NCI-H2196 (cell line): Measurements from ENCODE around the gene GNPTG.
"Not testable (repeated sequence)": the region's sequence is repeated elsewhere in the genome, so short reads cannot be mapped to it uniquely, and the experiment has no call there.

ENCODE experiments used
- DNase-seq: peaks from one replicate; lab custom pipeline; 2025; ENCODE audit not compliant: unreplicated experiment; lab: John Stamatoyannopoulos, UW

Gene GNPTG

DNA sequence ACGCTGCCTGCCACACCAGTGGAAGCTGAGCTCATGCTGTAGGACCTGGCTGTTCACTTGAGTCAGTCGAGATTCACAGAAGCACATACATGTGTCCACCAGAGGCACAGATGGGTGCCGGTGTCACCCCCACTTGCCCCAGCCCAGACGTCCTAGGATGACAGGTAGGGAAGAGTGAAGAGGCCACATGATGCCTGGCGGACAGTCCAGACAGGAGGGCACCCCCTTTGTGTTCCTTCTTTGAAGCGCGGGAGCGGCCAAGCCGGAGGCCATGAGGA lies 33.5 kb upstream of the GNPTG start:
- DNase-seq, result no peak

DNA sequence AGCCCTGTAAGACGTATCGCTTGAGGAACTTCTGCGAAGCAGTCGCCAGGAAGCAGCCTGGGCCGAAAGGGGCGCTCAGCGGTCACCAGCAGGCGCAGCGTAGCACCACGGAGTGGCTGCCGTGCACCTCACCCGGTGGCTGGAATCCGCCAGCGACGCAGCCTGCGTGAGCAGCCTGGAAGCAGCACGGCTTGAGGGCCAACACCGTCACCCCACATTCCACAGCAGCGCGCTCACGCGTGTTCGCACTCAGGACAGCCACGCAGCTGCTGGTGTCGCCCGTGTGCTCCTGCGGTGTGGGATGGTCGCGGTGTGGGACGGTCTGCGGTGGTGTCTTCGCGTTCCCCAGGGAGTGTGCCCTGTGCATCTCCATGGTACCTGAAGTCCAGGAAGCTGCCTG lies 32.7 kb upstream of the GNPTG start:
- DNase-seq, result no peak

GRCh38 chr16:1320097-1320496 lies 31.6 kb upstream of the GNPTG start:
- DNase-seq, result no peak

- no peak for DNase-seq
These were observed 31.0 kb upstream of the GNPTG start for GRCh38 chr16:1320658-1321240.

GRCh38 chr16:1322407-1322806 lies 29.3 kb upstream of the GNPTG start:
- no peak for DNase-seq

DNA sequence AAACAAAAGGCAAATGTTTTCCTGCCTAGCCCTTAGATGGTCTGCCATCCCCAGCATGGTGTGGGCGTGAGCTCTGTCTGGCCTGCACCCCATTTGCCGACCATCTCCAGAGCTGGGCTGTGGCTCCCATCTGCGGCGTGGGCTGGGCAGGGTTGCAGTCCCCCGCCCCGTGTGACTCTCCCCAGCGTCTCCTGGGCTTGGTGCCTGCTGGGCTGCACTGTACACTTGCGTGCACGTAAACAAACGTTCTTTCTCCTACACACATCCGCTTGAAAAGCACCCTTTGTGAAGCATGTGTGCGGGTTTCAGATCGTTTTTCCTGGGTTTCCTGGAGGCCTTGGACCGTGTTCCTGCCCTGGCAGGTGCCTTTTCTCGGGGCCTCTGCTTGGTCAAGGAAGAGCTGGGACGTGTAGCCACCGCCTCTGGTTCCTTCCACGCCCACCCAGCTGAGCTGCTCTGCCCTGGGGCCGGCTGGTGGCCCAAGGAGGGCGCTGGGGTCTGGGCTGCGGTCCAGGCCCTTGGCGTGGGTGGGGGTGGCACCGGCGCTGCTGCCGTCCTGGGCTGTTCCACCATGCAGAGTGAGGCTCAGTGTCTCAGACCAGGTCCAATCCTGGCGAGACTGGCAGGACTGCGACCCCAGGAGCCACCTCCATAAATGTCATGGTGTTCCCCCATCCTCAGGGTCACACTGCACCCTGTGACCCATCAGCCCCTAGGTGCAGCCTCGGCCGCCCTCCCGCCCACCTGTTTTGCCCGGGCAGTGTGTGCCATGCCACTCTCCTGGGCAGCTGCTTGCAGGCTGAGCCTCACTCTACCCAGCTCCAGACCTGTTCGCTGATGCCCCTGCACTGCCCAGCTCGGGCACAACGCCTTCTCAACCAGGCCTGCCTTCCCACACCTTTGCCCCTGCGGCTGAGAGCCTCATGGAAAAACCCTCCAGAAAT lies 28.2 kb upstream of the GNPTG start:
- DNase-seq, result peak; percentile 83

GRCh38 chr16:1324286-1324826 lies 27.4 kb upstream of the GNPTG start:
- no peak for DNase-seq

GRCh38 chr16:1325261-1325660 lies 26.5 kb upstream of the GNPTG start:
- no peak for DNase-seq

- no peak for DNase-seq
These were observed 25.9 kb upstream of the GNPTG start for GRCh38 chr16:1325673-1326371.

- no peak for DNase-seq
These were observed 25.3 kb upstream of the GNPTG start for GRCh38 chr16:1326391-1326790.

- DNase-seq, result no peak
These were observed 24.6 kb upstream of the GNPTG start for GRCh38 chr16:1326946-1327618.

DNA sequence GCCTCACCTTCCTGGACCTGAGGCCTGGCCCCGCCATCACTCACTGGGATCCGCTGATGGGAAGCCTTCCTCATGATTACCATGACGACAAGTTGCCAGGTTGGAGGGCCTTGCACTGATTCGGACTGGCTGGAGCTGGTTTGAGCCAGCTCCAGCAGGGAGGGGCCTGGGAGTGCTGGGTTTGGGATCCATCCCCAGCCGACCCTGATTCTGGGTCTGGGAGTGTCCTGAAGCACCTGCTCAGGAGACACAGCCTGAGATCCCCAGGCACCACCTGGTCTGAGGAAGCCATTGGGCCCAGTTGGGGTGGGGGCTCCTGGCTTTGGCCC lies 24.1 kb upstream of the GNPTG start:
- peak; percentile 21 for DNase-seq

GRCh38 chr16:1328136-1328535 lies 23.6 kb upstream of the GNPTG start:
- not testable (repeated sequence) for DNase-seq

DNA sequence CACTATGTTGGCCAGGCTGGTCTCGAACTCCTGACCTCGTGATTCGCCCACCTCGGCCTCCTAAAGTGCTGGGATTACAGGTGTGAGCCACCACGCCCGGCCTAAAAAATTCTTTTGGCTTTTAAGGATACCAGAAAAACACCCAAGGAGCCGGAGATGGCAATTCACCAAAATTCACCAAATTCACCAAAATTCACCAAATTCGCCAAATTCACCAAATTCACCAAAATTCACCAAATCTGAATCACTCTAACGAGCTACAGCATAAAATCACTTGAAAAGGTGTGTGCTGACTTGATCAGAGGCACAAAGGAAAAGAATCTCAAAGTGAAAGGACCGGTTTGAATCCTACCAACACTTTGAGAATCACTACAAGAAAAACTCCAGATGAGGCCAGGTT lies 22.8 kb upstream of the GNPTG start:
- DNase-seq, result not testable (repeated sequence)

DNA sequence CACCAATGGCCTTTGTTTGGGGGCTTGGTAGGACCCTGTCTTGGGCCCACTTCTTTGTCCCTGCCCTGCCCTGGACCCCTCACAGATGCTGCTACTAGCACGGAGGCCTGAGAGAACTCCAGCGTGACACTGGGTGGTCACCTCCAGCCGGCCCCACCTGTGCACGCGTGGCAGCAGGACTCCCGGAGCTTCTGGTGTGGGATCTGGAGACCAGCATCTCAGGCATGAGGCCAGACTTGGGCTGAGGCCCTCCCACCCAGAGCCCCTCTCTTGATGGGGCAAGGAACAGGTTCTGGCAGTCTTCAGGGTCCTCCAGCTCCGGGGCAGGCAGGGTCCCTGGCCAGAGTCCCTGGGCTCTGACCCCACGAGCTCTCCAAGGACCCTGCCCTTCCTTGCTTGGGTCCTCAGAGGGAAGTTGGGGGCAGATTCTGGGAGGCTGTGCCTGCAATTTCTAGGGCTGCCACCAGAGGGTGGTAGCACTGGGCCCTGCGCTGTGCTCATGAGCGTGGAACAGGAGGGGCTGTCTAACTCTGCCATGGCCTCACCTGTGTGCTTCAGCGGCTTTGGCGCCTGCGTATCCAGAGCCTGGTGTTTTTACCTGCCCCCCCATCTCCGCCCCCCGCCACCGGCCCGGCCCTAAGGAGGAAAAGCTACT lies 21.3 kb upstream of the GNPTG start:
- DNase-seq, result no peak

DNA sequence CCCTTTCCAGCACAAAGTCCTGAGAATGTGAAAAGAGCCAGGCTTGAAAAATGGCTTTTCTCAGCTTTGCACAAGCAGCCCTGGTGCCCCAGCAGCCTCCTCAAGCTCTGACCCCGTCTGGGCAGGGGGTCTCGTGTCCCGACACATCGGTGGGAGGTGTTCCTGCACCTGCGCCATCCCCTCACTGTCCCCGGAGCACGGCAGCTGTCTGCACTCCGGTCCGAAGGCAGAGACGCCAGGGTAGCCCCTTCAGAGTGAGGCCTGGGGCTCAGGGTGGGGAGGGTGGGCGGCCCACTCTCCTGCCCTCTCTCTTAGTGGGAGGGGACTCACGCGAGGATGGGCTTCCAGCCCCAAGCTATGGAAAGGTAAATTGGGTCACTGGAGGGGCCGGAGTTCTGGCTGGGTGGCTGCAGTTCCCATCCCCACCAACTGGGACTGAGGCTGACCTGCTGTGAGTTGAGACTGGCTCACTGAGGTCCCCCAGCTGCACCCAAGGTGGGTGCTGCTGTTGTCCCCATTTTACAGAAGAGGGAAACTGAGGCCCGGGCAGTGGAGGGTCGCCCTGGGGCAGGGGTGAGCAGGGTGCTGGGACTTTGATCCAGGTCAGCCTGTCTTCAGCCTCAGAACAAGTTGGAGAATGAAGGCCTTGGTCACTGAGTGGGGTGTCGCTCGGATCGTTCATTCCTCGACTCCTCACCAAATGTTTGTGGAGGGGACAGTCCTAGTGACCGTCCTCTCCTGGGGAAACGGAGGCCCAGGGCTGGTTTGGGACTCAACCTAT lies 20.6 kb upstream of the GNPTG start:
- DNase-seq, result no peak

GRCh38 chr16:1331712-1332617 lies 19.8 kb upstream of the GNPTG start:
- DNase-seq, result peak; percentile 93

GRCh38 chr16:1332618-1333148 lies 19.0 kb upstream of the GNPTG start:
- DNase-seq, result no peak
